Keratinocyte (primary cell): Measurements from ENCODE around the gene WDR87.

Experiments used
- EZH2 ChIP-seq: IDR thresholded peaks from one replicate; pipeline ENCODE4 v1.6.1; 2012; ENCODE audit warnings: inconsistent platforms, mild to moderate bottlenecking, low read length, moderate library complexity
- TF ChIP-seq, protein P1 (sequence below), 3 experiments: IDR thresholded peaks in 1 of 3; conservative IDR thresholded peaks in 1 of 3; optimal IDR thresholded peaks in 1 of 3; 2 replicates in 2 of 3; 3 replicates in 1 of 3; pipeline versions ENCODE3 to v1.5.1; 2011; ENCODE audit warnings: low read length in 3 of 3, mild to moderate bottlenecking in 3 of 3, moderate library complexity in 2 of 3, control low read depth in 1 of 3, inconsistent platforms in 1 of 3; ENCODE audit not compliant: insufficient read depth in 2 of 3; ENCODE audit errors: extremely low read depth in 1 of 3

DNA sequence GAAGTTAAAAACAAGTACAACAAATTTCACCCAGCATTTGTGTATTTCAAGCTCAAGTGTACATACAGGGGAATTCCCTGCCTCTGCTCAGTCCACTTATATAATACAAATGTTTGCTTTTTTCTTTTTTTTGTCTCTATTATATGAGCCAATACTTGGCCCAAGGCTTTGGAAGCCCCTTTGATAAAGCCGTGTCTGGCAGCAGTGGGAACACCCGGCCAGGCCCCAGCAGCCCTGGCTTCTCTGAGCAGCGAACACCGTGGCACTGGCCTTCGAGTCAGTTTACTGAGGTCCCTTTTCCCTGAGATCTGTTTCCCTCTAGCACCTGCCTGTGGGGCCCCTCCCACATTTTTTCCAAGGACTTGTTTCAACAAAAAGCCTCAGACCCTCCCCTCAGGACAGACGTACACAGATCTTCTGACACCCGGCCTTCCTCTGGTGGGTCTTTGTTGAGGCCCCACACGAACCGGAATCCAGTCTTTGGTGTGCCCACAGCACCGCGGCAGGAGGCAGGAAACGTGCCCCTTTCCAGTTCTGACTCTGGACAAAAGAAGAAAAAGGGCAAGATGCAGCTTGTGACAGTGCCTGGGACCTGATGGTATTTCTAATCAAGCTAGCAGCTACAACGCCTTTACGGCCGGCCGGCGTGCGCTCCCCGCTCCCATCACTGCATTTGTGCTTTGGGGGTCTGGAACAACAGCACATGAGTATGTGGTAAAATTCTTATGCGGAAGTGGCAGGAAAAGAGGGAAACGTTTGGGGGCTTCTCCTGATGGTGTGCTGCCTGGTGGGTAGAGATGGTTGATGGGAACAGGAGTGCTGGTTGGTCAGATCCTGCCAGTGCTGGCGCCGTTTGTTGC is 14.4 kb upstream of the WDR87 start:
- TF ChIP-seq, protein P1, sequence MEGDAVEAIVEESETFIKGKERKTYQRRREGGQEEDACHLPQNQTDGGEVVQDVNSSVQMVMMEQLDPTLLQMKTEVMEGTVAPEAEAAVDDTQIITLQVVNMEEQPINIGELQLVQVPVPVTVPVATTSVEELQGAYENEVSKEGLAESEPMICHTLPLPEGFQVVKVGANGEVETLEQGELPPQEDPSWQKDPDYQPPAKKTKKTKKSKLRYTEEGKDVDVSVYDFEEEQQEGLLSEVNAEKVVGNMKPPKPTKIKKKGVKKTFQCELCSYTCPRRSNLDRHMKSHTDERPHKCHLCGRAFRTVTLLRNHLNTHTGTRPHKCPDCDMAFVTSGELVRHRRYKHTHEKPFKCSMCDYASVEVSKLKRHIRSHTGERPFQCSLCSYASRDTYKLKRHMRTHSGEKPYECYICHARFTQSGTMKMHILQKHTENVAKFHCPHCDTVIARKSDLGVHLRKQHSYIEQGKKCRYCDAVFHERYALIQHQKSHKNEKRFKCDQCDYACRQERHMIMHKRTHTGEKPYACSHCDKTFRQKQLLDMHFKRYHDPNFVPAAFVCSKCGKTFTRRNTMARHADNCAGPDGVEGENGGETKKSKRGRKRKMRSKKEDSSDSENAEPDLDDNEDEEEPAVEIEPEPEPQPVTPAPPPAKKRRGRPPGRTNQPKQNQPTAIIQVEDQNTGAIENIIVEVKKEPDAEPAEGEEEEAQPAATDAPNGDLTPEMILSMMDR (optimal IDR thresholded peaks at IDR 0.05 in 1 of 3, IDR thresholded peaks at IDR 0.05 in 1 of 3, conservative IDR thresholded peaks at IDR 0.05 in 1 of 3; ENCODE audit: extremely low read depth in 1 of 3, insufficient read depth in 2 of 3, low read length in 3 of 3), result no peak
- no peak for TF ChIP-seq EZH2
